ENCODE measurements around the gene TBXAS1.

The TBXAS1 gene

GRCh38 chr7:139829025-139829774 is at the start of gene TBXAS1:
TBXAS1 (plus strand) TSS chr7:139829264; CDS start chr7:139829391, 127 bp downstream.
- TF ChIP-seq CTCF (conservative IDR thresholded peaks at IDR 0.05): no peak
- peak within 1 kb of the TSS; percentile 54 for H3K27ac ChIP-seq

- no peak overlapping the region for H3K27ac ChIP-seq
- no peak for TF ChIP-seq CTCF (conservative IDR thresholded peaks at IDR 0.05)
Observed at GRCh38 chr7:139782932-139783331, 46.1 kb upstream of the TBXAS1 start.

- TF ChIP-seq CTCF (conservative IDR thresholded peaks at IDR 0.05): no peak
- H3K27ac ChIP-seq: peak overlapping the region; percentile 27; the same call in 1 of the 2 replicates
Observed at GRCh38 chr7:139783647-139784385, 45.2 kb upstream of the TBXAS1 start.

GRCh38 chr7:139784648-139785047 is 44.4 kb upstream of the TBXAS1 start:
- TF ChIP-seq CTCF (conservative IDR thresholded peaks at IDR 0.05): no peak
- H3K27ac ChIP-seq: peak overlapping the region; percentile 27; the same call in 1 of the 2 replicates

GRCh38 chr7:139791316-139791715 is 37.7 kb upstream of the TBXAS1 start:
- H3K27ac ChIP-seq: peak overlapping the region; percentile 55
- TF ChIP-seq CTCF (conservative IDR thresholded peaks at IDR 0.05): no peak

GRCh38 chr7:139797607-139798006 is 31.5 kb upstream of the TBXAS1 start:
- no peak for TF ChIP-seq CTCF (conservative IDR thresholded peaks at IDR 0.05)
- H3K27ac ChIP-seq: no peak overlapping the region

- H3K27ac ChIP-seq: no peak overlapping the region
- no peak for TF ChIP-seq CTCF (conservative IDR thresholded peaks at IDR 0.05)
Observed at GRCh38 chr7:139798221-139798620, 30.8 kb upstream of the TBXAS1 start.
